ENCODE results near the gene RABL6.
A peak's percentile ranks its signal among the peaks of the same experiment; 100 is the strongest.
"Not testable (repeated sequence)": the region's sequence is repeated elsewhere in the genome, so short reads cannot be mapped to it uniquely, and the experiment has no call there.

Gene RABL6

DNA sequence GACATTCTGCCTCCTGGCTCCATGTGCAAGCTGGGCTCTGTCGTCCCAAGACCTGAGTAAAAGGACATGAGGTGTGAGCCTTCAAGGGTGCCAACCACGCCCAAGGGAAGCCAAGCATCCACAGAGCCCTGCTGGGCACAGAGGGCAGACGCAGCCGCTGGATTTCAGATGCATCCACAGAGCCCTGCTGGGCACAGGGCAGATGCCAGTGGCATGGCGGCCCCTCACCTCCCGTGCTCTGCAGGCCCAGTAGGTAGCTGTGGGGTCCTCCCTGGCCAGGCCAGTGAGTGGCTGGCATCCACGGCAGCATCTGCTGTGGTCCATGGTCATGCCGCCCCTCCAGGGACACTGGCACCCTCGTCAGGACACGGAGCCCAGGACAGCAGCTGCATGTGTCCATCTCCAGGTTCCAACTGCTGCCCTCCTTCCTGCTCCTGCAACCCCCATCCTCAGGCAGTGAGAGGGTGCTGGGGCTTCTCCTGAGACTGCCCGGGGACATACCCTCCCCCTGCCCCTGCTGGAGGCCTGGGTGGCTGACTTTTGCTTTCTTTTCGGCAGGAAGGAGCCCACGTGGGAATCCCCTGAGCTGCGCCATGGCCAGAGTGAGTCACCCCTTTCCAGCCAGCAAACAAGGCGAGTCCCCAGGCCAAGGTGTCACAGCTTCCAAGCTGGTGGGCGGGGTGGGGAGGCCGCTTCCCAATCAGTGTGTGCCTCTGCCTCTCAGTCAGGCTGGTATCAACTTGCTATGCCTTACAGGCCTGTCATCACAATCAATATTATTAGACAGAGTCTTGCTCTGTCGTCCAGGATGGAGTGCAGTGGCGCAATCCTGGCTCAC, 74.6 kb downstream of the RABL6 start:
- DNase-seq (ENCODE audit: low spot score): no peak

DNA sequence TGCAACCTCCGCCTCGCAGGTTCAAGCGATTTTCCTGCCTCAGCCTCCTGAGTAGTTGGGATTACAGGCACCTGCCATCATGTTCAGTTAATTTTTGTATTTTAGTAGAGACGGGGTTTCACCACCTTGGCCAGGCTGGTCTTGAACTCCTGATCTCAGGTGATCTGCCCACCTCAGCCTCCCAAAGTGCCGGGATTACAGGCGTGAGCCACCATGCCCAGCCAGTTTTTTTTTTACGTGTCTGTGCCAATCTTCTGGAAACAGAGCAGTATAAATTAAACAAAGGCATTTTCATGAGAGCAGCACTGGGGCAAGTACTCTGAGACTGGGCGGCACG, 75.2 kb downstream of the RABL6 start:
- not testable (repeated sequence) for DNase-seq (ENCODE audit: low spot score)

DNA sequence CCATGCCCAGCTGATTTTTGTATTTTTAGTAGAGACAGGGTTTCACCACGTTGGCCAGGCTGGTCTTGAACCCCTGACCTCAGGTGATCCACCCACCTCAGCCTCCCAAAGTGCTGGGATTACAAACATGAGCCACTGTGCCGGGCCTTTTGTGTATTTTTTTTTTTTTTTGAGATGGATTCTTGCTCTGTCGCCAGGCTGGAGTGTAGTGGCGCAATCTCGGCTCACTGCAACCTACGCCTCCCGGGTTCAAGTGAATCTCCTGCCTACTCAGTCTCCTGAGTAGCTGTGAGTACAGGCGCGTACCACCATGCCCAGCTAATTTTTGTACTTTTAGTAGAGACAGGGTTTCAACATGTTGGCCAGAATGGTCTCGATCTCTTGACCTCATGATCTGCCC, 75.9 kb downstream of the RABL6 start:
- not testable (repeated sequence) for DNase-seq (ENCODE audit: low spot score)

DNA sequence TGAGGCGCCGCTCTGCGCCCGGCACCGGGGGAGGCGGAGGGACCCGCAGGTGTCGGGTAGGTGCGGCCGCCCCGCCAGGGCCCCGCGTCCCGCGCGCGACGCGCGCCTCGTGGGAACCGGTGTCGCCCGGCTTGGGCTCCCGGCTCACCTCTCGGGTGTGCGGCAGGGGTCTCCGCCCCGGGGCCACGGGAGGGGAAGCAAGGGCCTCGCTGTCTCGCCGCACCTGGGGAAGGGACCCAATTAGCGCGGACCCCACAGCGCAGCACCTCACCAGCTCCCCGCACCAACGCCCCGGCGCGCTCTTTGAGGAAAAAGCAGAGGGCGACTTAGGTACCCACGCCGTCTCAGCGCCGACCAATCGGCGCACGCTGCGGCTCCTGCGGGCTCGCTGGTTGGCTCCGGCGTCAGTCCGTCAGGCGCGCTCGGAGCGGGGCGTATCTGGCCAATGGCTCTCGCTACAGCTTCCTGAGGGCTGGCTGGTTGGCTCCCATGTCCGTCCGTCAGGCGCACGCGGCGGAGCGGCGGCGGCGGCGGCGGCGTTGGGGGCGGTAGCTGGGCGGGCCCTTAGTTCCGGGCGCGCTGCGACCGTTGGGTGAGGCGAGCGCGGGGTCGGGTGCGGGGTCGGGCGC, 78.3 kb downstream of the RABL6 start, which contains the start of gene TRAF2:
Gene TRAF2, plus strand, starts transcription at position 567 of the 629 bp plus-strand sequence. CDS start 12,225 bp downstream, outside the sequence.
- peak; percentile 99 for DNase-seq (ENCODE audit: low spot score)

DNA sequence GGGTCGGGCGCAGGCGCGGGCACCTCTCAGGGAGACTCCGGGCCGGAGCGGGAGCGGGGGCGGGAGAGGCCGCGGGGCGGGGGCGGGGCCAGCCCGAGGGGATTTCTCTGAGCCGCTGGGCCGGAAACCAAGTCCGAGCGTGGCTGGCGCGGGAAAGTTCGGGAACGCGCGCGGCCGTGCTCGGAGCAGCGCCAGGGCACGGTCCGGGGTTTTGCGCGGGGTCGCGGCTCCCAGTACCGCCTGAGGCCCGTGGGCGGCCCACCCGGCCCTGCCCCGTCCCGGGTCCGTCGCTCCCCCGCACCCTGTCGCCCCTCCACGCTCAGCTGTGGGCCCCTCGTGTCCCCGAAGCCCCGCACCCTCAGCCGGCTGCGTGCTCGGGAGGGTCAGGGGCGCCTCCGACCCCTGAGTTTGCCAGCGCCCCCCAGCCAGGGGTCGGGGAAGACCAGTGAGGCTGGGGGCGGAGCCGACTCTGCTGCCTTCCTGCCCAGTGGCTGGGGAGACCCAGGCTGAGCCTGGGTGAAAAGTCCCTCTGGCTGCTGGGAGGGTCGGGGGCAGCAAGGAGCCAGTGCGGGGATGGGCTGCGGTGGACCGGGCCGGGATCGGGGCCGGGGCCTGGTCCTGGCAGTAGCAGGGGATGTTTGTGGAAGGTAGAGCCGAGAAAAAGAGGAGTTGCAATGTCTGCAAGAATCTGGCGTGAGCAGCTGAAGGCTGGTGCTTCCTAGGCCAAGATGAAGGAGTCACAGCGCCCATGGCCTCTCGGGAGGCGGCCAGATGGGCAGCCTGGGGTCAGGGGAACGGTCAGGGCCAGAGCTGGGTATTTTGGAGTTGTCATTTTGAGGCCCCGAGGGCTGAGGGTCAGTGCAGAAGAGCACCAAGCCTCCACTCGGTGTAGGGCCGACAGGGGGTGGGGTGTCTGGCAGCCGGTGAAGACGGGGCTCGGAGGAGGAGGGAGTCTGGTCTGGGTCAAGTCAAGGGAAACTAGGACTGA, 79.2 kb downstream of the RABL6 start:
- no peak for DNase-seq (ENCODE audit: low spot score)

DNA sequence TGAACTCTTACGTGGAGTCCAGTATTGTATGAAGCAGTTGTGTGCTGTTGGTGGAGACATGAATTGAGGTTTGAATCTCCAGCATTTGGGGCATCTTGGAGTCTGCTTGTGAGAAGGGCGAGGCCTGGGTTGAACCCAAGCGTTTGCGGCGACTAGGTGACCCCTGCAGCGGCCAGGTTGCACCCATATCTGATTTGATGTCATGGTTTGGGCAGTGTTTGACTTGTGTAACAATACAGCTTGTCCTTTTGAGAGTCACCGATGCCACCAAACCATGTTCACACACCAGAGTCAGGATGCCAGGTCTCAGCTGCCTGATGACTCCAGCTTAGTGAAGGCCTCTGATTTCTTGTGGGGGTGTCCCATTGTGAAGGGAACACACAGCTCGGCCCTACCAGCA, 80.7 kb downstream of the RABL6 start:
- no peak for DNase-seq (ENCODE audit: low spot score)

DNA sequence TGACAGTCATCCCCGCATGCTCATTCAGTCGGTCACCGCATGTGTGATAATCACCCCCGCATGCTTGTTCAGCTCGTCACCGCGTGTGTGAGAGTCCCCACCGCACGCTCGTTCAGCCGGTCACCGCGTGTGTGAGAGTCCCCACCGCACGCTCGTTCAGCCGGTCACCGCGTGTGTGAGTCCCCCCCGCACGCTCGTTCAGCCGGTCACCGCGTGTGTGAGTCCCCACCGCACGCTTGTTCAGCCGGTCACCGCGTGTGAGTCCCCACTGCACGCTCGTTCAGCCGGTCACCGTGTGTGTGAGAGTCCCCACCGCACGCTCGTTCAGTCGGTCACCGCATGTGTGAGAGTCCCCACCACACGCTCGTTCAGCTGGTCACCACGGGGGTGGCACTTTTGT, 82.1 kb downstream of the RABL6 start:
- DNase-seq (ENCODE audit: low spot score): no peak

DNA sequence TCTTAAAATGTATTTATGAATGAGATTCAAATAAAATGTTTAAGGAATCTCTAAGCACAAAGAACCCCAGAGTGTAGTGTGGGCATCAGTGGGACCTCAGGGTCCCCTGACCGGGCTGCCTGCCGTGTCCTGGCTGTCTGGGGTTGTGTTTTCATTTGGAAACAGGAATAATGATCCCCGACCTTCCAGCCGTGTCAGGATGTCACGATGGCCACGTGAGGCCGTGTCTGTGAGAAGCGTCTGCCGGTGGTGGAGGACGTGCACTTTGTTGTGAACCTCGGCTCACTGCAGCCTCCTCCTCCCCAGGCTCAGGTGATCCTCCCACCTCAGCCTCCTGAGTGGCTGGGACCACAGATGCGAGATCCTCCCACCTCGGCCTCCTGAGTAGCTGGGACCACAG, 82.9 kb downstream of the RABL6 start:
- DNase-seq (ENCODE audit: low spot score): no peak
